GM21723 (cell line): ENCODE measurements around the gene MLPH.

Source experiments
- ATAC-seq: cut with Tn5 transposase; IDR thresholded peaks from one replicate; pipeline ENCODE4 v1.9.1; 2021; ENCODE audit warnings: mild to moderate bottlenecking, moderate library complexity; ENCODE audit not compliant: unreplicated experiment

MLPH gene

DNA sequence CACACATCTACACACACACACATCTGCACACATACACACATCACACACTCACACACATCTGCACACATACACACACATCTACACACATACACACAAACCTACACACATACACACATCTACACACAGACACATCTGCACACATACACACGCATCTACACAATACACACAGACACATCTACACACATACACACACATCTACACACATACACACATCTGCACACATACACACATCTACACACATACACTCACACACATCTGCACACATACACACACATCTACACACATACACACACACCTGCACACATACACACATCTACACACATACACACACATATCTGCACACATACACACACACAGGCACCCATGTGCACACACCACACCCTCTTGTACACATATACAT is 78.9 kb downstream of the MLPH start:
- ATAC-seq = no peak

DNA sequence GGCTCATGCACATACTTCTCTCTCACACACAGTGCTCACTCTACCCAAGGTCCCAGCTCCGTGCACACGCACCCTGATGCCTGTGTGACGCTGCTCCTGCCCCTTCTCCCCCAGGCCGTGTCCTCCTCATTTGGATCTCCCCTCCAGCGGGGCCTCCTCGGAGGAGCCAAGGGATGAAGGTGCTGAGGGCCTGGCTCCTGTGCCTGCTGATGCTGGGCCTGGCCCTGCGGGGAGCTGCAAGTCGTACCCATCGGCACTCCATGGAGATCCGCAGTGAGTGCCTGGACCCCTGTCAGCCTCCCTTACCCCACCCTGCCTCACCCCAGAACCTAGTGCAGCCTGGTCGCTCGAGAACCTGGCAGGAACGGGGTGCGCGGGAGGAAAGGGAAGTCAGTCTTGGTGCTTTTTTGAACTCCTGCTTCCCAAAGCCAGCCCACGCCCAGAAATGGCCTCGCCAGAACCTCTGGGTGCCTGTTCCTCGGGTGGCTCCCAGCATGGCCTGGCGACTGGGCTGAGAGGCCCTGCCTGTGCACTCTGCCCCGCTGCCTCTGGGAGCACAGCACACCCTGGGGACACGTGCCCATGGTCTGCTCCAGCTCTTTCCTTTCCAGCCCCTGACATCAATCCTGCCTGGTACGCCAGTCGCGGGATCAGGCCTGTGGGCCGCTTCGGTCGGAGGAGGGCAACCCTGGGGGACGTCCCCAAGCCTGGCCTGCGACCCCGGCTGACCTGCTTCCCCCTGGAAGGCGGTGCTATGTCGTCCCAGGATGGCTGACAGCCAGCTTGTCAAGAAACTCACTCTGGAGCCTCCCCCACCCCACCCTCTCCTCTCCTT is 79.6 kb downstream of the MLPH start, which contains the start of gene PRLH:
Gene PRLH (plus strand): TSS at position 174 of the 835 bp plus-strand sequence. CDS start 0 bp downstream, at position 174.
- no peak for ATAC-seq

DNA sequence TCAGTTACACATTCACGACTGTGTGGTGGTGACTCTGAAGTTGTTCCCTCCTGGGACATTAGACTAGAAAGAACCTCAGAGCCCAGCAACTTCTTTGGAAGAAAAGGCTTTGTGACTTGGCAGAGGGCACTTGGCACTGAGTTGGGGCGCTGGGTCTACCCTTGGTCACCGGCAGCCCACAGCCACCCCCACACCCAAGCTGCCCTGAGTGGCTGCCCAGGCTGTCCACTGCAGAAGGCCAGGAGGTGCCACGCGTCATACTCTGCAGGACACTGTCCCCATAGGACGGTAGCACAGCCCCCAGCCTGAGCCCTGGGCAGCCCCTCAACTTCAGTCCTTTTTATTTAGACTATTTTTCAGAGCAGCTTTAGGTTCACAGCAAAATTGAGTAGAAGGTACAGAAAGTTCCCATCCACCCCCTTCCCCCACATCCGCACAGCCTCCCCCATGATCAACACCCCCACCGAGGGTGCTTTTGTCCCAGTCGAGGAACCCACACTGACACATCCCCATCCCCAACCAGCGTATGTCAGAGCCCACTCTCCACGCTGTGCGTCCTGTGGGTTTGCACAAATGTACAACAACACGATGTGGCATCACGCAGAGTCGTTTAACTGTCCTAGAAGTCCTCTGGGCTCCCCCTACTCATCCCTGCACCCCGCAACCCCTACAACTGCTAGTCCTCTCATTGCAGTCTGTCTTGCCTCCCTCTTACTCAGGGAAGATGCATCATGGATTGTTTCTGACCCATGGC is 80.4 kb downstream of the MLPH start:
- no peak for ATAC-seq

DNA sequence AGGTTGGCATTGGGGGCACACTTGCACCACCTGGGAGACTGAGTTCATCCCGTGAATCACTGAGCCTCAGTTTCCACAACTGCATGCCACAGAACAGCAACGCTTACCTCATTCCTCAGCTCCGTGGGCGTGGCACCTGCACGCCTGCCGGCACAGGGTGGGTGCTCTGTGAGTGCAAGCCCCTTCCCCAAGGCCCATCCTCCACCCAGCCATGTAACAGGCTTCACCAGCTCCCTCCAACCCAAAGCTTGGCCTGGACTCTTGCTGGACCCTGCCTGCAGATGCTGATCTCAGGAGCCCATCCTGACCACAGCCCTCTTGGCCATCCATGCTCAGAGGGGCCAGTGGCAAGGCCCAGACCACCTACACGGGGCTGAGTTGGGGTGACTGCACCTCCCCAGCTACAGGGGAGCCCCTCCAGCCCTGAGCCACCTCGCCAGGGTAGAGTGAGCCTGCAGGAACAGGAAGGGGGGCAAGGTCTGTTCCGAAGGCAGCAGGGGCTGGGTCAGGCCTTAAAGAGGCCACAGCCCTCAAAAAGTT is 81.1 kb downstream of the MLPH start:
- no peak for ATAC-seq

DNA sequence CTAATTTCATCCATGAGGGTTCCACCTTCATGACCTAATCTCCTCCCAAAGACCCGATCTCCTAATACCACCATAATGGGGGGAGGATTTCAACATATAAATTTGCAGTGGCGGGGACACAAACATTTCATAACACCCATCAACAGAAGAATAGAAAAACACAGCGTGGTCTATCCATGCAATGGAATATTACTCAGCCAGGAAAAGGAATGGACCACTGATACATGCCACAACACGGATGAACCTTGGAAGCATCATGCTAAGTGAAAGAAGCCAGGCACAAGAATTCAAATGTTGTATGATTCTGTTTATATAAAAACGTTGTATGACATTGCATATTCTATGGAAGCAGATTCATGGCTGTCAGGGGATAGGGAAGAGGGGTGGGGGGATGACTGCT is 82.0 kb downstream of the MLPH start:
- ATAC-seq = no peak

DNA sequence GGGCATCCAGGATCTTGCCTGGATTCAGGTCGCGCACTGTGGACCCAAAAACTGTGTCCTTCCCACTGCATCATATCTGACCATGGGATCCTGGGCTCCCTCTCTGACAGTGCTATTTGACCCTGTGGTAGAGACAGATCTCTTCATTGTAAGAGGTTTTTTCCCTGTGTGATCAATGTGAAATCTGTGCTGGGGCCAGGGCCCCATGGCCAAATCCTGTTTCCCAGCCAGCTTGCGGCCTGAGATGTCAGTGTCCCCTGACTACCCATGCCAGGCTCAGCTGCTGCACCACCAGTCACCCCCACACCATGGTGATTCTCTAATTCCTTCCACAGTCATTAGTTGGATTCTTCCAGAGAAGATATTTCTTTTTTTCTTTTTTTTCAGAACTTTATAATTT is 82.8 kb downstream of the MLPH start:
- ATAC-seq = no peak

DNA sequence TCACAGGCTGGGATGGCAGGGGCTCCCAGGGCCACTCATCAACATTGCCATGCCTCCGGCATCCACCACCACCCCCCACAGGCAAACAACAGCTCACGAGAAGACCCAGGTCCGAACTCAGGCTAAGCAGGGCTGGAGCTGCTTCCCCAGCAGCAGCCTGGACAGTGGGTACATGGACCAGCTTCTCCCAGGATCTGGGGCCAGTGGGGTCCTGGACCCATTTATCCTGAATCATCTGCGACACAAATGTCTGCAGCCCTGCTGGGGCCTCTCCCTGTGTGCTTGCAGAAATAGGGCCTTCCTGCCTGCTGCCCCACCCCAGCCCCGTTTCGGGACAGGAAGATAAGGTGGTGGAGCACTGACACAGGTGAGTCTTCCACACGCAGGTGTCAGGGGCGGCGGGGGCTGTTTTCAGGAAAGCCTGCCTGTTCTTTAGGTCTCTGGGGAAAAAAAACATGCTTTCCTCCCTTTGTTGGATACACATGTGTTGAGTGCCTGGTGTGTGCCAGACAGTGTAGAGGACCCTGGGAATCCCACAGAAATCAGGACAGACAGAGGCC is 83.8 kb downstream of the MLPH start:
- no peak for ATAC-seq

DNA sequence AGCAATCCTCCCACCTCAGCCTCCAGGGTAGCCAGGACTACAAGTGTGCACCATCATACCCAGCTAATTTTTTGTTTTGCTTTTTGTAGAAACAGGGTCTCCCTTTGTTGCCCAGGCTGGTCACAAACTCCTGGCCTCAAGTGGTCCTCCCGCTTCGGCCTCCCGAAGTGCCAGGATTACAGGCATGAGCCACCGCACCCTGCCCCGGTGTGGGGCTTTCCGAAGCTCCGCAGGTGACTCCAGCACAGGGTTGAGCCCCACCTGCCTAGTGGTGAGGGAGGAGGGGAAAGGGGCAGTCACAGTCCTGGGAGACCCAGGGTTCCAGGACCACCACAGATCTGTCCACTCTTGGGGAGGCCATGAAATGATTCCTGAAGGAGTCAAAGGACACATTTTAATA is 84.5 kb downstream of the MLPH start:
- ATAC-seq = no peak

DNA sequence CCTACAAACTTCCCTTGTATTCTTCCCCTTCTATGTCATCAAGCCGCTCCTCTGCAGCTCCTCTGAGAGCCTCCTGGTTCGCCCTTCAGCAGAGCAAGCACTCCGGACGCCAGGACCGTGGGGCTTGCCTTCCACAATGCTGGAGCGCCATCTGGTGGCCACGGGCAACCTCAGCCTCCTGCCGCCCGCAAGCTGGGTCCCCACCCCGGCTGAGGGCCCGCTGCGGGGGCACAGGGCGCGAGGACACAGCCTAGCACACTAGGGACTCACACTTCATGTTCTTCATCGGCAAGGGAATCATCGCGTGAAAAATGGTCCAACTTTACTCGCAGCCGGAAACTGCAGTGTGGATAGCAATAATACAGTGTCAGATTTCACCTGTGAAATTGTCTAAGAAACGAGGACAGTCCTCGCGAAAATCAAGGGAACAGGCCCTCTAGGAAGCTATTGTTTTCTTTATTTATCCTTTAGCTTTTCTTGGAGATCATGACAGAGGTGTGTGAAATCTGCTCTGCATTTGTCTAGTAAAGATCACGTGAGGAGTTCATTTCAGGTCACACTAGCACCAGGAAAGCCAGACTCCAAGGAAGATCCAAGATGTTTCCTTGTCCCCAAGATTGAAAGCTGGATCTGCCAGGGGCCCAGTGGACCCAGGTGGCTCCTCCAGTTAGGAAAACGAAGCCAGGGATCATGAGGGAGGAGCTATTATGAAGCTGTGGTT is 85.1 kb downstream of the MLPH start:
- ATAC-seq = peak; percentile 84

DNA sequence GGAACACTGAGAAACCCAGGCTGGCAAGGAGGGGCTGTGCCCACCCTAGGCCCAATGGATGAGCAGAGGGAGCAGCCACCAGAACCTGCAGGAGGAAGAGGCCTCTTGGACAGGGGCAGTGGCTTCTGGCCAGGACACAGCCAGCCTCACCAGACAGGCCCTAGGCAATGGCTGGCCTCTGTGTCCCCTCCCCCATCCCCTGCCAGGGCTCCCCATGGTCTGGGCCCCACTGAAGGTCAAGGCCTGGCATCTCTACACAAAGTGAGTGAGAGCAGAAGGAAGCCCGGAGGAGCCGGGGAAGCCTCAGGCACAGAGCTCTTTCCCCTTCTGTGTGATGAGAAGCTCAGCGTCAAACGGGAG is 85.7 kb downstream of the MLPH start:
- ATAC-seq = no peak

DNA sequence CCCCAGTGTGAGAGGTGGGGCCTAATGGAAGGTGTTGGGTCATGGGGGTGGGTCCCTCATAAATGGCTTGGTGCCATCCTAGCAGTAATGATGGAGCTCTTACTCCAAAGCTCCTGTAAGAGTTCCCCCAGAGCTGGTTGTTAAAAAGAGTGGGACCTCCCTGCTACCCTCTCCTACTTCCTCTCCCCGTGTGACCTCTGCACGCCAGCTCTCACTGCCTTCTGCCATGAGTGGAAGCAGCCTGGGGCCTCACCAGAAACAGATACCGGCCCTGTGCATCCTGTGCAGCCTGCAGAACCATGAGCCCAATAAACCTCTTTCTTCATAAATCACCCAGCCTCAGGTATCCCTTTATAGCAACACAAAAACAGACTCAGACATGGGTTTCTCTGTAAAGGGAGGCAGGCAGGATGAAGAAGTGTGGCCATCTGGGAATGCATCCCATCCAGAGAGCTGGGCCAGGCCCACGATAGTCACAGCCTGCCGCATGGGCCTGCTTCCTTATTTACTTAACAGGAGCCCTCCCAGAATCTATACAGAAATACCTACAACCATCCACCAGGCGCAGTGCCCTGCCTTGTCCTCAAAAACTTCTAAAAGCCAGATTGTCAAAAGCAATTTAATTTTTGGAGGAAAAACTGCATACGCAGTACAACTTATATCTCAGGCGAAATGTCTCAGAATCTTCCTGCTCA is 86.8 kb downstream of the MLPH start:
- no peak for ATAC-seq

DNA sequence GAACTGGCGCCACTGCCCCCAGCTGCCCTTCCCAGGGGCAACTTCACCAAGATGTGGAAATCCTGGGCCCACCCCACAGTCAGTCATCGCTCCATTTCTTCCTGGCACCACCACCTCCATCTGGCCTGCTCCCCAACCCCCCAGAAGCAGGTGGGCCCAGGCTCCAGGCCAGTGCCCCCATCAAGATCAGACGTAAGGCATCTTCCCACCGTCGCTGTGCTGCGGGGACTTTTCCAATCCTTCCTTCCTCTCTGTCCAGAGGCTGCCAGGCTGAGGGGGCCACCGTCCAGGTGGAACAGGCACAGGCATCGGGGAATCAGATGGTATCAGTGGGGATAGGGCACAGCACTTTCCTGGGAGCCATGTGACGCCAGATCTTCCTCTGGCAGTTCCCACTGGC is 87.4 kb downstream of the MLPH start:
- ATAC-seq = no peak

DNA sequence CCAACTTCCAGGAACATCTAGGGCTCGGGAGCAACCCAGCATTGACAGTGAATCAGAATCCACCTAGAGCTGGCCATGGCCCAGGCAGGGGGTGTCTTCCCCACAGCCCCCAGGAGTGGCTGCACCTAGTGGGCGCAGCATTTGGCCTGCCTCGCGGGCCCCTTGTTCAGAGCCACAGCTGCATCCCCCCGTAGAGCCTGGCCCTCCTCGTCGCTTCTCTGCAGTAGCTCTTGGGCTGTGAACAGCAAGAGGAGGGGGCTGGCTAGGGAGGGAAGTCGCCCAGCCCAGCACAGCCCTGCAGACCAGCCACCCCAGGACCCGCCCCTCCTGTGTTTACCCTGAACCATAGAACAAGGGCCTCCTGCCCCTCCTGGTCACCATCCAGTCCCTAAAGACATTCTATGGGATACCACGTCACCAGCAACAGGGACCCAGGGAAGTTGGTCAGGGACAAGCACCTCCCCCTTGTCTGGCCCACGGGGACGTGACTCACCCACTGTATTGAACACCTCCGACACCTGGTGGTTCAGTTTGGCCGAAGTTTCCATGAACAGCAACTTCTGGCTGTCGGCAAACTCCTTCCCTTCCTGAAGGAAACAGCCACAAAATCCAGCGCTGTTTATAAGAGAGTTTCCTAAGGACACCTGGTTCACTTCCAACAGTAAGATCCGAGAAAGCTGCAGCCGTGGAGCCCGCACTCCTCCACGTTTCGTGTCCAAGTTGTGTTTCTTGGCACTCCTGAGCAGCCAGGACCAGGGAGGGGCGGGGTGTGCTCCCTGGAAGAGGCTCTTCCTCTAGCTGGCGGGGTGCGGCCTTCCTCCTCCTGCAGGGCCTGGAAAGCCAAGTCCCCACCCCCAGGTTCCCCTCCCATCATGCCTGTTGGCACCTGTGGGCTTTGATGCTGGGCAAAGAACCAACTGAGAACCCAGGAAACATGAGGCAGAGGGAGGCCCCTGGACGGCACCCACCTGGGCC is 88.1 kb downstream of the MLPH start:
- ATAC-seq = no peak

DNA sequence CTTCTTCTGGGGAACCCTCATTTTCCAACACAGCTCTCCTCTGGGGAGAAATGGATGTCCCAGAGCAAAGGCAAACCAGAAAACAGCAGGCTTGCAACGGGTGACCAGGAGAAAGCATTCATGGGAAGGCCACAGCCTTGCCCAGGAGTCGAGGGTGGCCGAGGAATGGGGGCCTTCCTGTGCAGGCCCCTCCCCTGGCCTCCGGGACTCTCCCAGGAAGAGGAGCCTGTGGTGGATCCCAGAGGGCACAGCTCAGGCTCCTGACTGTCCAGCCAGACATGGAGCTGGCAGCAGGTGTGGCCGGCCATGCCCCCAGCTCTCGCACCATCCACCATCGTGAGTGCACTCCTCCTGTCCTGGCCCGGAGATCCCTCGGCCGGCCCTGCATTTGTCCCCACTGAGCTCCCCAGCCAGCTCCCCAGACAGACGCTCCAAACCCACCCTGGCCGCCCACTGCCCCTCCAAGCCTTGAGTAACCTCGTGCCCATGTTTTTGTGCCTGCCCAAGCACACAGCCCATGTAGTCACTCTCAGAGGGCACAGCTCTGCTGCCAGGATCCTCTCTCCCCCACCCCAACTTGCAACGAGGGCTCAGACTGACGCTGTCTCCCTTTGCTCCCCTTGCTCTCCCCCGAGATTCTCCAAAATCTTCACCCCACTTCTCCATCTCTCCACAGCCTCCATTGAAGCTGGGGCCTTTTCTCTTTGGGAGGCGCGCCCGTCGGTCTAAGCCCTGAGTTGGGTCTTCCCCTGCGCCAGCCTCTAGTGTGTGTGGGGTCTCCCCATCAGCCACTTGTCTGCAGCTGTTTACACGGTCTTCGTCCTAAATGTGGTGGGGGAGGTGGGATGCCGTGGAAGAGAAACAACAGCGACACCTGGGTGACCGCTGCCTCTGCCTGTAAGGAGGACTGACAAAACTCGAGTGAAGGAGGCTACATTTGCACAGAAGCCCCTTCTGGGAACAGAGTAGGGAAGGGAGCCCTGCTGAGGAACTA is 89.1 kb downstream of the MLPH start:
- no peak for ATAC-seq

DNA sequence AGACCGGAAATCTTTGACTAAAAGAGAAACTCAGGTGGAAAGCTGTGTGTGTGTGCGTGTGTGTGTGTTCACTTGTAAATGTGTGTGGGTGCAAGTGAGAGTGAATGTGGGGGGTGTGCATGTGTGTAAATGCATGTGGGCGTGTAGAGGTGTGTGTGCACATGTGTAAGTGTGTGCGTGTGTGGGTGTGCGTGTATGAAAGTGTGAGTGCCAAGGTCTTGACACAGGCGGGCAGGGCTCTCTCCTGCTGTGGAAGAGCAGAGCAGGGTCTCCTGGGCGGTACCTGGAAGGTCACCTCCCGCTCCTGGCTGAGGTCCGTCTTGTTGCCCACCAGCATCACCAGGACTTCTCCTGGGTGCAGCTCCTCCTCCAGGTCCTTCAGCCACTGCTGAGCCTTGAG is 89.9 kb downstream of the MLPH start:
- no peak for ATAC-seq

DNA sequence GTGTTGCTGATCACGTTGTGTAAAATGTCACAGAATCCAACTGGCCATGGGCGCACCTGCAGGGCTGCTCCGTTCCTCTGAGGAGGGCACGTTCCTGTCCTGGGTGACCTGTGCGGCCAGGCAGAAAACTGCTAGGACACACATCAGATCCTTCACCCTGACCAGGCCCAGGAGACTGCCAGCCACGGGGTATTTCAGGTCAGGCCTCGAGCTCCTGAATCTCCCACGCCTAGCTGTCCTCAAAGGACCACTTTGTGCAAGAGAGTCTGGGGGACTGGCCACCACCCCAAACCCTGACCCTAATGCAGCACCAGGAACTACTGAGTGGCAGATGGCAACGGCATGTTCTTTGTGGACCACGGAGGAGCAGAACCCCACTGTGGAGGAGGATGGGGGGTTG is 90.4 kb downstream of the MLPH start:
- no peak for ATAC-seq

DNA sequence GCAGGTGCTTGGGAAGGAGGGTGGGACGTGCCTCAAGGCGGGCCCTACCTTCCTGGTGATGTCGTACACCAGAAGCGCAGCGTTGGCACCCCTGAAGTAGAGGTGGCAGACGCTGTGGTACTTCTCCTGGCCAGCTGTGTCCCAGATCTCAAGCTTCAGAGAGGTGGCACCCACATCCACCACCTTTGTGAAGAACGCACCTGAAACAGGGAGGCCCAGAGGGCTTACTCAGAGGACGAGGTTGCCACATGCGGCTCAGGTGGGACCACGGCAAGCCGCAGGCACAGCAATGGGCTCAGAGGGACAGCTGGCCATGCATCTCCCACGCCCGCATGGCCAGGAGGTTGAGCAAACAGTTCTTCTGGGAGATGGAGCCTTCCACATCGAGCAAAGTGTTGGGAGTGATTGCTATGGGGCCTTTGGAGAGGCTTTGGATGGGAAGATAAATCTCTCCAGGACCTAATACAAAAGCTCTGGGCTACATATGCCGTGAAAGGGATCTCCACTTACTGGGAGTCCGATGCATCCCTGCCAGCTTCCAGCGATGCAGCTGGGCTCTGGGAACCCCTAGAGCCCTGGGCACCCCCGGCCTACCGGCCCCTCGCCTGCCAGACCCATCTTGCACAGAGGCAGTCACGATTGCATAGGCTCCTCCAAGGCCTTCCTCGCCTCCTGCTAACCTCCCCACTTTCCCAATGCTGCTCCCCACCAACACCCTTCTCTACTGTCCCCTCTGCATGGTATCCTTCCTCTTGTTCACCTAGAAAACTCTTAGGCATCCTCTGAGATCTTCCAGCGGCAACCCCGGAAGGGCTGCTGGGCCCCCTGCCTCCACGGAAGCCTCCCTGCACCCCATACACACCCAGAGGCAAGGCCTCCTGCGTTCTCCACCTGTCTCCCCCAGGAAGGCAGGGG is 91.2 kb downstream of the MLPH start:
- ATAC-seq = no peak
